HG02884 (cell line): Measurements from ENCODE around the gene TNFRSF21.

Experiments used
- ATAC-seq: cut with Tn5 transposase; IDR thresholded peaks from one replicate; pipeline ENCODE4 v1.9.1; 2021; ENCODE audit warnings: mild to moderate bottlenecking, moderate library complexity; ENCODE audit not compliant: unreplicated experiment

The TNFRSF21 gene

DNA sequence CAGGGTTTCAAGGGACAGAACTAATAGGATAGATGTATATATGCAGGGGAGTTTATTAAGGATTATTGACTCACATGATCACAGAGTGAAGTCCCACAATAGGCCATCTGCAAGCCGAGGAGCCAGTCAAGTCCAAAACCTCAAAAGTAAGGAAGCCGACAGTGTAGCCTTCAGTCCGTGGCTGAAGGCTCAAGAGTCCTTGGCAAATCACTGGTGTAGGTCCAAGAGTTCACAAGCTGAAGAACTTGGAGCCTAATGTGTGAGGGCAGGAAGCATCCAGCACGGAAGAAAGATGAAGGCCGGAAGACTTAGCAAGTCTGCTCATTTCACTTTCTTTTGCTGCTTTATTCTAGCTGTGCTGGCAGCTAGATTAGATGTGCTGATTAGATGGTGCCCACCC is 128.0 kb downstream of the TNFRSF21 start:
- ATAC-seq: no peak
